Measurements from ENCODE around the gene PRDM16. TPM values are rescaled to one million over a fixed set of nuclear protein-coding genes. Genes with fewer than 3 reads are reported as not detected.
"Not testable (repeated sequence)": the region's sequence is repeated elsewhere in the genome, so short reads cannot be mapped to it uniquely, and the experiment has no call there.

PRDM16 gene
- total and polyA plus RNA-seq, 2 experiments from 2014 or later = 41.8 to 55.8 TPM

DNA sequence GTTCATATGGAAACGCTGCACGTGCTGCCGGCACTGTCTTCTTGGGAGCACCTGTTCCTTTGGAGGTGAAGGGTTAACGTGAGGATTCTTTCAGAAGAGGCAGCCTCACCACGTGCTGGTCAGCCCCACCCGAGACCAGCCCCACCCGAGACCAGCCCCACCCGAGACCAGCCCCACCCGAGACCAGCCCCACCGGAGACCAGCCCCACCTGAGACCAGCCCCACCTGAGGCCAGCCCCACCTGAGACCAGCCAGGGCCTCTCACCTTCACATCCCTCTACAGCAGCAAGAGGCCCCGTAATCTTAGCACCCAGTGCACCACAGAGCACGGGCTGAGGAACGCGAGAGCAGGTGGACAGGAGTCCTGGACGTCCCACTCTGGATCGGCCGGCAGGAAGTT lies 18.0 kb downstream of the PRDM16 start:
- no peak overlapping the region for H3K4me3 ChIP-seq
- no peaks in the 10 kb centered on the region for H3K36me3 ChIP-seq
- peaks cover 5% of the 10 kb centered on the region for H3K4me1 ChIP-seq (ENCODE audit: low read depth)
- H3K27ac ChIP-seq = no peak overlapping the region
- no peaks in the 10 kb centered on the region for H3K9me3 ChIP-seq (ENCODE audit: low read depth)
- DNase-seq (ENCODE audit: low read depth in 1 of 2, low spot score in 1 of 2) = no peak
- TF ChIP-seq, protein P1, sequence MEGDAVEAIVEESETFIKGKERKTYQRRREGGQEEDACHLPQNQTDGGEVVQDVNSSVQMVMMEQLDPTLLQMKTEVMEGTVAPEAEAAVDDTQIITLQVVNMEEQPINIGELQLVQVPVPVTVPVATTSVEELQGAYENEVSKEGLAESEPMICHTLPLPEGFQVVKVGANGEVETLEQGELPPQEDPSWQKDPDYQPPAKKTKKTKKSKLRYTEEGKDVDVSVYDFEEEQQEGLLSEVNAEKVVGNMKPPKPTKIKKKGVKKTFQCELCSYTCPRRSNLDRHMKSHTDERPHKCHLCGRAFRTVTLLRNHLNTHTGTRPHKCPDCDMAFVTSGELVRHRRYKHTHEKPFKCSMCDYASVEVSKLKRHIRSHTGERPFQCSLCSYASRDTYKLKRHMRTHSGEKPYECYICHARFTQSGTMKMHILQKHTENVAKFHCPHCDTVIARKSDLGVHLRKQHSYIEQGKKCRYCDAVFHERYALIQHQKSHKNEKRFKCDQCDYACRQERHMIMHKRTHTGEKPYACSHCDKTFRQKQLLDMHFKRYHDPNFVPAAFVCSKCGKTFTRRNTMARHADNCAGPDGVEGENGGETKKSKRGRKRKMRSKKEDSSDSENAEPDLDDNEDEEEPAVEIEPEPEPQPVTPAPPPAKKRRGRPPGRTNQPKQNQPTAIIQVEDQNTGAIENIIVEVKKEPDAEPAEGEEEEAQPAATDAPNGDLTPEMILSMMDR (IDR thresholded peaks at IDR 0.05; ENCODE audit: low read depth, low read length) = no peak
- H3K27me3 ChIP-seq = no peaks in the 10 kb centered on the region

DNA sequence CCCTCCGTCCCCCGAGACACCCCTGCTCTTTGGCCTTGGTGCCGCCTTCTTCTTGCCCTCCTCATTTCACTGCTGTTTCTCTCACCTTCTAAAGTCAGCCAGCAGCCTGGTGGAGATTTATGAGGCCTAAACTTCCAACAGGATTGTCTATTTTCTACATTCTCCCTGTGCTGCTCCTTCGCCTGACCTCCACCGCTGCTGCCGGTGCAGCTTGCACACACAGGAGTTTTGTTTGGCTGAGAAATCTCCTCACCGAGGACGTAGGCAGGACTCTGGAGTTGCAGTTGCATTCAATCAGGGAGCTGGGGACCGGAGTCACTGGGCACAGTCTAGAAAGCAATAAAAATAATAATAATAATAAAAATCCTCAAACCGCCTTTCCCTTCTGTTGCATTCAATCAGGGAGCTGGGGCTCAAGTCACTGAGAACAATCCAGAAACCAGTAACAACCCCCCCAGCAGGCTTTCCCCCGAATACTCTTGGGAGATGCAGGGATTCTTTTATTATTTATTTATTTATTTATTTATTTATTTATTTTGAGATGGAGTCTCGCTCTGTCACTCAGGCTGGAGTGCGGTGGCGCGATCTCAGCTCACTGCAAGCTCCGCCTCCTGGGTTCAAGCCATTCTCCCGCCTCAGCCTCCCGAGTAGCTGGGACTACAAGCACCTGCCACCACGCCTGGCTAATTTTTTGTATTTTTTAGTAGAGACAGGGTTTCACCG lies 19.1 kb downstream of the PRDM16 start:
- H3K9me3 ChIP-seq (ENCODE audit: low read depth); H3K27ac ChIP-seq; H3K4me3 ChIP-seq; H3K27me3 ChIP-seq; H3K36me3 ChIP-seq; H3K4me1 ChIP-seq (ENCODE audit: low read depth); DNase-seq (ENCODE audit: low read depth in 1 of 2, low spot score in 1 of 2): not testable (repeated sequence)

DNA sequence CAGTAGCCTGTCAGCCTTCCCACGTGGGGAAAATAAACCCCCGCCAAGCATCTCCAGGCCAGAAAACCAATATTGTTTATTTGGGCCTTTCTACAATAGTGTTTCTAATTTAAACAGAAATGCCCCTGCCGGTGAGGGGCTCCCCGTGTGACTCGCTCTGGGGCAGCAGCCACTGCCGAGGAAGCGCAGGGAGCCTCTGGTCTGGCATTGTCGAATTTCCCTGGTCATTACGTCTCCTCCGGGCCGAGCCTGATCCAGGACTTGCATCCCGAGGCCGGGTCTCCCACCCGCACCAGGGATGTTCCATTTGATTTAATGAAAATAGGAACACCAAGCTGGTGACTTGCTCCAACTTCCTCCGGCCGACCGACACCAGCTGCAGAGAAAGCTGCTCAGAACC lies 20.5 kb downstream of the PRDM16 start:
- no peaks in the 10 kb centered on the region for H3K27me3 ChIP-seq
- TF ChIP-seq, protein P1 (IDR thresholded peaks at IDR 0.05; ENCODE audit: low read depth, low read length) = no peak

DNA sequence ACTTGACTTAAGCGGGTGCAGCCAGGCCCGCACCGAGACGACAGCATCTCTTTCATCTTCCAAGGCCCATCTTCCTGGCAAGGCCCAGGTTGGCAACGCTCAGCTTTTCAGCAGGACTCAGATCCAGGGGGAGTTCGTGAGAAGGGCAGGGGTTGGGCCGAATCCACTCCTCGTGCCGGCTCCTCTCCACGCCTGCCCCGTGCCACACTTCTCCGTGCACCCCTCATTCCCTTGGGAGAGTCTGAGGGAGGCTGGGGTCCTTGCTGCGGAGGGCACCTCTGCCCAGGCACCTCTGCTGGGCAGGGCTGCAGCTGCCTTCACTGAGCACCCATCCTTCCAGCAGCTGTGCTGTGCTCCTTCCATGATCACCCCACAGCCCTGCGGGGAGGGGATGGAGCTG lies 22.3 kb downstream of the PRDM16 start:
- no peak for DNase-seq (ENCODE audit: low read depth in 1 of 2, low spot score in 1 of 2)
- Histone ChIP-seq H3K27me3 (no peaks in the 10 kb centered on the region), H3K4me1 (ENCODE audit: low read depth) (no peaks in the 10 kb centered on the region), H3K27ac (no peak overlapping the region), H3K36me3 (no peaks in the 10 kb centered on the region), H3K4me3 (no peak overlapping the region), H3K9me3 (ENCODE audit: low read depth) (no peaks in the 10 kb centered on the region)
- TF ChIP-seq, protein P1 (IDR thresholded peaks at IDR 0.05; ENCODE audit: low read depth, low read length) = no peak

More for the DNA sequence above, 20.5 kb downstream of the PRDM16 start:
- Histone ChIP-seq H3K36me3 (no peaks in the 10 kb centered on the region), H3K27ac (no peak overlapping the region), H3K4me1 (ENCODE audit: low read depth) (no peaks in the 10 kb centered on the region), H3K9me3 (ENCODE audit: low read depth) (no peaks in the 10 kb centered on the region), H3K4me3 (no peak overlapping the region)
- DNase-seq (ENCODE audit: low read depth in 1 of 2, low spot score in 1 of 2) = no peak

DNA sequence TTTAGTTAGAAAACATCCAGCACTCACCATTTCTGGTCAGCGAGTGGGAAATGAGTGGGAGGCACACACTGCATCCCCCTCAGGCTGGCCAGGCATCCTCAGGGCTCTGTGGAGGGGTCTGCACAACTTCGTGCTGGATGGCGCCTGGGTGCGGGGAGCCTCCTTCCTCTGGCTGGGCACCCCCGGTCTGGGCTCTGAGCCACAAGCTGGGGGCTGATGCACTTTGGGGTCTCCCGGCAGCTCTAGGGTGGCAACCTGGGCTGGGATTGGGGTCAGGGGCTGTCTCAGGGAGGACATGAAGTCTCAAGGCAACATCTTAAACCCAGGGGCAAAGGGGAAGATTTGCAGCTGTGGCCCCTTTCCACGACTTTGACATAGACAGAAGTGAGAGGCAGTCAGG lies 23.5 kb downstream of the PRDM16 start:
- DNase-seq (ENCODE audit: low read depth in 1 of 2, low spot score in 1 of 2) = no peak
- Histone ChIP-seq H3K27me3 (no peaks in the 10 kb centered on the region), H3K4me1 (ENCODE audit: low read depth) (peaks cover 10% of the 10 kb centered on the region), H3K36me3 (no peaks in the 10 kb centered on the region), H3K4me3 (no peak overlapping the region), H3K27ac (no peak overlapping the region), H3K9me3 (ENCODE audit: low read depth) (no peaks in the 10 kb centered on the region)
- TF ChIP-seq, protein P1 (IDR thresholded peaks at IDR 0.05; ENCODE audit: low read depth, low read length) = no peak

GRCh38 chr1:3093898-3094626 lies 25.1 kb downstream of the PRDM16 start:
- Histone ChIP-seq H3K4me1 (ENCODE audit: low read depth) (peaks cover 14% of the 10 kb centered on the region), H3K36me3 (no peaks in the 10 kb centered on the region), H3K27me3 (no peaks in the 10 kb centered on the region), H3K4me3 (no peak overlapping the region), H3K27ac (no peak overlapping the region), H3K9me3 (ENCODE audit: low read depth) (no peaks in the 10 kb centered on the region)
- TF ChIP-seq, protein P1 (IDR thresholded peaks at IDR 0.05; ENCODE audit: low read depth, low read length) = no peak
- DNase-seq (ENCODE audit: low read depth in 1 of 2, low spot score in 1 of 2) = no peak

Data from cardiac muscle cell (in vitro differentiated cells and primary cell).